Activated naive CD8-positive, alpha-beta T cell treated with anti-CD3 and anti-CD28 coated beads, Interleukin-2, amount 10 ng/mL, durations not matched to agents 7 days and 5 days (primary cell): ENCODE results near the gene KCTD10. TPM values are rescaled to one million over a fixed set of nuclear protein-coding genes. Genes with fewer than 3 reads are reported as not detected.
"Not testable (repeated sequence)": the region's sequence is repeated elsewhere in the genome, so short reads cannot be mapped to it uniquely, and the experiment has no call there.

Experiments
- ATAC-seq: fragments of 150-1000 bp; cut with Tn5 transposase; one replicate; pipeline ENCODE4 v1.10.0; 2021; ENCODE audit warnings: low read depth, moderate library complexity
- POLR2A ChIA-PET: fragments of 350-600 bp; sonication (Branson Sonifier 250); formaldehyde crosslinking; loops from one replicate; lab custom pipeline; 2021; ENCODE audit warnings: antibody characterized with exemption; lab: Charles Lee
- DNase-seq: peaks from one replicate; pipeline ENCODE4 v3.0.0; 2021
- H3K27ac Mint-ChIP-seq: one replicate; pipeline ENCODE4 v1.8.0; 2022; ENCODE audit warnings: mild to moderate bottlenecking, mixed read lengths
- H3K27me3 Mint-ChIP-seq: one replicate; pipeline ENCODE4 v1.8.0; 2022; ENCODE audit warnings: mild to moderate bottlenecking, moderate library complexity, mixed read lengths
- H3K36me3 Mint-ChIP-seq: one replicate; pipeline ENCODE4 v1.8.0; 2021; ENCODE audit warnings: mild to moderate bottlenecking, mixed read lengths
- H3K4me1 Mint-ChIP-seq: one replicate; pipeline ENCODE4 v1.8.0; 2021; ENCODE audit warnings: mixed read lengths
- H3K4me3 Mint-ChIP-seq: one replicate; pipeline ENCODE4 v1.8.0; 2022; ENCODE audit warnings: mild to moderate bottlenecking, moderate library complexity, mixed read lengths
- H3K9me3 Mint-ChIP-seq: one replicate; pipeline ENCODE4 v1.8.0; 2021; ENCODE audit warnings: mixed read lengths
- total RNA-seq, 2 experiments: library from RNA; stranded (reverse); gene quantifications; one replicate each; pipeline ENCODE4 v1.2.3, GENCODE V29; 2021

The KCTD10 gene
- total RNA-seq, 2 experiments from 2014 or later: 34.8 to 39.8 TPM

GRCh38 chr12:109475993-109476806 lies 900 bp downstream of the KCTD10 start:
- Mint-ChIP-seq H3K4me1 (peaks cover 28% of the 10 kb centered on the region), H3K27me3 (no peaks in the 10 kb centered on the region), H3K36me3 (no peaks in the 10 kb centered on the region), H3K9me3 (no peaks in the 10 kb centered on the region), H3K4me3 (peak overlapping the region; percentile 92), H3K27ac (peak overlapping the region; percentile 98)
- ATAC-seq (no peak), DNase-seq (no peak)
- POLR2A ChIA-PET: interaction anchor here (1.7 to 2.1 kb wide), 2 partner anchors 13 to 98 kb away, joined by 6 to 12 read pairs; partner anchors contain the start of genes MMAB and MVK

- POLR2A ChIA-PET: no interaction called here
Measured at GRCh38 chr12:109475121-109475520, 2.0 kb downstream of the KCTD10 start.

DNA sequence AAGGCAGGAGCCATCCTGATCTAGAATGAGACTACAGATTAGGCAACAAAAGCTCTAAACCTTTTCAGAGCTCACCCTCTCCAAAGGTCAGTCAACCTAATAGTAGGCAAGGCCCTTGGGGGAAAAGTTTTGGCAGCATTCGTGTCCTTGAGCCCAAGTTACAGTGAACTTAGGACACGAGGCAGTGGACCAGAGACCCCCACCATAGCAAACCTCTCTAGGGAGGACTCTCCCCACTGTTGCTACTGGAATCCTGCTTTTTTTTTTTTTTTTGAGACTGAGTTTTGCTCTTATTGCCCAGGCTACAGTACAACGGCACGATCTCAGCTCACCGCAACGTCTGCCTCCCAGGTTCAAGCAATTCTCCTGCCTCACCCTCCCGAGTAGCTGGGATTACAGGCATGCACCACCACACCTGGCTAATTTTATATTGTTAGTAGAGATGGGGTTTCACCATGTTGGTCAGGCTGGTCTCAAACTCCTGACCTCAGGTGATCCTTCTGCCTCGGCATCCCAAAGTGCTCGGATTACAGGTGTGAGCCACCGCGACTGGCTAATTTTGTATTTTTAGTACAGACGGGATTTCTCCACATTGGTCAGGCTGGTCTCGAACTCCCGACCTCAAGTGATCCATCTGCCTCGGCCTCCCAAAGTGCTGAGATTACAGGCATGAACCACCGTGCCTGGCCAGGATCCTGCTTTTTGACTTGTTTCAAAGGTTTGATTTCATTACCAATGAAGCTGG lies 3.4 kb downstream of the KCTD10 start:
- H3K4me3 Mint-ChIP-seq, H3K27me3 Mint-ChIP-seq, POLR2A ChIA-PET, ATAC-seq, H3K9me3 Mint-ChIP-seq, DNase-seq, H3K27ac Mint-ChIP-seq, H3K36me3 Mint-ChIP-seq: not testable (repeated sequence)
- peaks cover 29% of the 10 kb centered on the region for H3K4me1 Mint-ChIP-seq

More at GRCh38 chr12:109475121-109475520, 2.0 kb downstream of the KCTD10 start:
- H3K9me3 Mint-ChIP-seq: no peaks in the 10 kb centered on the region
- no peak for DNase-seq
- H3K27me3 Mint-ChIP-seq: no peaks in the 10 kb centered on the region
- no peak overlapping the region for H3K27ac Mint-ChIP-seq
- ATAC-seq: no peak
- H3K4me3 Mint-ChIP-seq: no peak overlapping the region
- peaks cover 33% of the 10 kb centered on the region for H3K4me1 Mint-ChIP-seq
- no peaks in the 10 kb centered on the region for H3K36me3 Mint-ChIP-seq

GRCh38 chr12:109473006-109473405 lies 4.1 kb downstream of the KCTD10 start:
- ATAC-seq: no peak
- no peaks in the 10 kb centered on the region for H3K9me3 Mint-ChIP-seq
- H3K4me1 Mint-ChIP-seq: peaks cover 27% of the 10 kb centered on the region
- no peak overlapping the region for H3K4me3 Mint-ChIP-seq
- H3K27me3 Mint-ChIP-seq: no peaks in the 10 kb centered on the region
- no peak for DNase-seq
- H3K27ac Mint-ChIP-seq: no peak overlapping the region
- POLR2A ChIA-PET: no interaction called here
- no peaks in the 10 kb centered on the region for H3K36me3 Mint-ChIP-seq

- no peak for DNase-seq
- H3K4me3 Mint-ChIP-seq: no peak overlapping the region
- H3K4me1 Mint-ChIP-seq: peaks cover 15% of the 10 kb centered on the region
- no peaks in the 10 kb centered on the region for H3K9me3 Mint-ChIP-seq
- H3K27ac Mint-ChIP-seq: no peak overlapping the region
- no peaks in the 10 kb centered on the region for H3K36me3 Mint-ChIP-seq
- H3K27me3 Mint-ChIP-seq: no peaks in the 10 kb centered on the region
- POLR2A ChIA-PET: no interaction called here
- peak; percentile 50 for ATAC-seq
Measured at GRCh38 chr12:109469517-109469916, 7.6 kb downstream of the KCTD10 start.

- ATAC-seq (no peak), DNase-seq (no peak)
- Mint-ChIP-seq H3K9me3 (no peaks in the 10 kb centered on the region), H3K4me3 (no peak overlapping the region), H3K4me1 (peaks cover 25% of the 10 kb centered on the region), H3K27ac (no peak overlapping the region), H3K36me3 (peaks cover 2% of the 10 kb centered on the region), H3K27me3 (no peaks in the 10 kb centered on the region)
- POLR2A ChIA-PET: no interaction called here
Measured at GRCh38 chr12:109467978-109468676, 9.0 kb downstream of the KCTD10 start.

GRCh38 chr12:109466821-109467220 lies 10.3 kb downstream of the KCTD10 start:
- Mint-ChIP-seq H3K9me3 (no peaks in the 10 kb centered on the region), H3K27ac (no peak overlapping the region), H3K4me3 (no peak overlapping the region), H3K4me1 (peaks cover 36% of the 10 kb centered on the region), H3K27me3 (no peaks in the 10 kb centered on the region), H3K36me3 (peaks cover 2% of the 10 kb centered on the region)
- DNase-seq (no peak), ATAC-seq (no peak)
- POLR2A ChIA-PET: no interaction called here

DNA sequence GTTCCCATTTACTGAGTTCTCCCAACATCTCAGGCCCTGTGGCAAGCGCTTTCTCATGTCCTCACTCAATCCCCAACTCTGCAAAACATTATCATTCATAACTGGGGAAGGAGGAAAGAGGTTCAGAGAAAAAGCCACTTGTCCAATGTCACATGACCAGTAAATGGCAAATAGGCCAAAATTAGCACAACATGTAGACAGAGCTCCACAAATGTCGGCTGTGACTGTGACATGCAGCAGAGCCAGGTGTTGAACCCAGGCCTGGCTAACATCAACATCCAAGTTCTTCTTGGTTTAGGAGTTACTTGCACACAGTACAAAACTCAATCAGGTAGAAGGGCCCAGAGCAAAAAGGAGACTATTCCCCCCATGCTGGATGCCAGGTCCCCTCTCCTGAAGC lies 10.8 kb downstream of the KCTD10 start:
- peak overlapping the region; percentile 24 for H3K27ac Mint-ChIP-seq
- ATAC-seq: no peak
- no peaks in the 10 kb centered on the region for H3K9me3 Mint-ChIP-seq
- H3K27me3 Mint-ChIP-seq: no peaks in the 10 kb centered on the region
- H3K4me1 Mint-ChIP-seq: peaks cover 40% of the 10 kb centered on the region
- POLR2A ChIA-PET: no interaction called here
- DNase-seq: no peak
- no peak overlapping the region for H3K4me3 Mint-ChIP-seq
- H3K36me3 Mint-ChIP-seq: peaks cover 2% of the 10 kb centered on the region

DNA sequence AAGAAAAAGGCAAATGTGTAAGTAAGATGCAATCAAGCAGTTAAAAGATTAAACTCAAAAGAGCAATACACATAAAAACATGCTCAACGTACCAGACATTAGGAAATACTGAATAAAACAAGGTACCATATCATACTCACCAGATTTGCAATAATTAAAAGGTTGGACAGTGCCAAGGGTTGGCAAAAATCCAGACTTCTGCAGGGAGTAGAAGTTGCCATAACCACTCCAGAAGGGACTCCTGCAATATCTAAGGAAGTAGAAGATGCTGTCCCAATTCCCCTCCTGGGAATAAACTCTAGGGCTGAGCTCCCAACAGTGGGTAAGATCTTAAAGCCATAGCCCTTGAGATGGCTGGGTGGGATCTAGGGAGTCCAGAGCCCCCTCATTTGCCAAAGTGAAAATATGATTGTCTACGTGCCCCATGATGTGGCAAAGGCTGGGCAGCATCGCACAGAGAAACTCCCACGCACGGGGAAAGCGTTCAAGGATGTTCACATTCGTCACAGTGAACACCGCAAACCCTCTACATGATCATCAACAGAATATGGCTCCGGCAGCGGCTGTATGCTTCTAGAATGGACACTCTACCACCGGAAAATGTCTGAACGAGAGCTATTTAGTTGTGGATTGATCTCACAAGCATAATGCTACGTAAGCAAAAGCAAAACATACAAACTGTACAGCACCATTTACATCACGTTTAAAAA lies 12.3 kb downstream of the KCTD10 start:
- peaks cover 4% of the 10 kb centered on the region for H3K36me3 Mint-ChIP-seq
- H3K9me3 Mint-ChIP-seq: no peaks in the 10 kb centered on the region
- no peaks in the 10 kb centered on the region for H3K27me3 Mint-ChIP-seq
- DNase-seq (no peak), ATAC-seq (no peak)
- peaks cover 36% of the 10 kb centered on the region for H3K4me1 Mint-ChIP-seq
- no peak overlapping the region for H3K4me3 Mint-ChIP-seq
- no peak overlapping the region for H3K27ac Mint-ChIP-seq
- POLR2A ChIA-PET: no interaction called here

- POLR2A ChIA-PET: interaction anchor here (1.0 to 2.1 kb wide), 2 partner anchors 13 to 31 kb away, joined by 3 to 12 read pairs; partner anchors contain the start of genes KCTD10 and UBE3B
- H3K27ac Mint-ChIP-seq: peak overlapping the region; percentile 83
- peak overlapping the region; percentile 65 for H3K4me3 Mint-ChIP-seq
- H3K27me3 Mint-ChIP-seq: no peaks in the 10 kb centered on the region
- no peak for ATAC-seq
- H3K4me1 Mint-ChIP-seq: peaks cover 35% of the 10 kb centered on the region
- no peaks in the 10 kb centered on the region for H3K9me3 Mint-ChIP-seq
- peaks cover 4% of the 10 kb centered on the region for H3K36me3 Mint-ChIP-seq
- no peak for DNase-seq
Measured at GRCh38 chr12:109463756-109464155, 13.3 kb downstream of the KCTD10 start.

DNA sequence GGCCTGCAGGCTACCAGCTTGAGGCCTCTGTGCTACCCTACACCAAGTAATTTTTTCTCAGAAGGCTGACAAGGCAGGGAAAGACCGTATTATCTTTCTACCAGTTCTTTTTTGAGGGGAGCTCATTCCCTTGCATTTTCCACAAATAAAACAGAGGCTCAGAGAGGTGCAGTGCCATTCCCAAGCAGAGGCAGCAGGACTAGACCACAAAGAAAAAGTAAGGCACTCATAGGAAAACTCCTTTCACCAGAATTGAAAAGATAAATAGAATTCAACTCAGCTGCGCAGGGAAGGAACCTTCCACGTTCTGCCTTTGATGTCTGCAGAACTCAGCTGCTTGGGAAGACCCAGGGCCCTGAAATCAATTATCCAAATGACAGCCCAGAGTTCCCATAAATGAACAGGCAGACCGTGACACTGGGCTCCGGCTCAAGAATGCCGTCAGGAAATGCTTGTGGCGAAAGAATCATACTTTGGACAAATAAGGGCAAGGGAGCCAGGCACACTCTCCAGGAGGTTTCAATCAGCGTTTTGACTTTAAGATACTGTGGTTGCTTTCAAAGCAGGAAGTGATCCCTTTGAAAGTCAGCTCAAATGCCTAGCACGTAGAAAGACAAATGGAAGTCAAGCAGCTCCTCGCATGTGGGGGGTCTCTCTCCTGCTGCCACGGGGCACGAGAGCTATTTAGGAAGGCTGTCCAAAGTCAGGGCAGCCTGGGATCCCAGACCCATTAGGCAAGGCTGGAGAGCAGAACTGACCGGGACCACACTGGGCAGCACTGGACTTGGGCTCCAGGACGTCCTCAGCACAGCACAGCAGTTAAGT lies 14.0 kb downstream of the KCTD10 start:
- H3K27me3 Mint-ChIP-seq: no peaks in the 10 kb centered on the region
- H3K36me3 Mint-ChIP-seq: peaks cover 4% of the 10 kb centered on the region
- no peaks in the 10 kb centered on the region for H3K9me3 Mint-ChIP-seq
- DNase-seq (no peak), ATAC-seq (peak; percentile 75)
- H3K4me3 Mint-ChIP-seq: peak overlapping the region; percentile 65
- H3K27ac Mint-ChIP-seq: peak overlapping the region; percentile 83
- POLR2A ChIA-PET: interaction anchor here (1.0 to 2.1 kb wide), 2 partner anchors 14 to 30 kb away, joined by 3 to 12 read pairs; partner anchors contain the start of genes KCTD10 and UBE3B
- H3K4me1 Mint-ChIP-seq: peaks cover 37% of the 10 kb centered on the region
